ENCODE measurements around the gene NEFH. TPM values are rescaled to one million over a fixed set of nuclear protein-coding genes. Genes with fewer than 3 reads are reported as not detected.

The NEFH gene
- polyA plus RNA-seq, 1 of the 3 experiments (the other 2 are of a cell fraction): 3.5 TPM

GRCh38 chr22:29473001-29473400 lies 7.0 kb upstream of the NEFH start:
- ChIA-PET CTCF (no interaction called here), POLR2A (no interaction called here)
- Histone ChIP-seq H3K4me3 (ENCODE audit: low read depth in 2 of 2, low read length in 1 of 2) (no peak overlapping the region), H3K9me3 (no peaks in the 10 kb centered on the region), H3K9me2 (no peaks in the 10 kb centered on the region), H3K27me3 (ENCODE audit: insufficient read depth) (no peaks in the 10 kb centered on the region), H2AFZ (ENCODE audit: low read depth) (no peak overlapping the region), H3K79me2 (ENCODE audit: insufficient read depth) (no peaks in the 10 kb centered on the region), H3K4me1 (ENCODE audit: control insufficient read depth in 1 of 2, insufficient read depth in 2 of 2, low read depth in 1 of 2, low read length in 1 of 2) (peaks cover 0 to 6% of the 10 kb centered on the region in 2 experiments; a peak in 1 of 4 replicates), H3K4me2 (no peak overlapping the region), H3F3A (replicated peaks; ENCODE audit: insufficient read depth) (no peaks in the 10 kb centered on the region), H3K9ac (no peak overlapping the region), H3K27ac (ENCODE audit: low read depth in 2 of 2, low read length in 1 of 2) (no peak overlapping the region), H4K20me1 (ENCODE audit: insufficient read depth) (0 out of 2 replicates have a peak, but pooled peaks cover 2% of the 10 kb centered on the region), H3K36me3 (replicated peaks in 1 of 2; ENCODE audit: control insufficient read depth in 1 of 2, insufficient read depth in 2 of 2, low read length in 1 of 2) (no peaks in the 10 kb centered on the region)
- DNase-seq: no peak
- TF ChIP-seq SIN3A (IDR thresholded peaks at IDR 0.05; ENCODE audit: borderline replicate concordance, low read depth, low read length): no peak
- TF ChIP-seq RFX5 (IDR thresholded peaks at IDR 0.05; ENCODE audit: low read length): no peak
- no peak for TF ChIP-seq RXRA (IDR thresholded peaks at IDR 0.05; ENCODE audit: borderline replicate concordance, low read depth)
- WGBS (ENCODE audit: low lambda C conversion rate): 61% methylated on average over 5 of the region's 5 CpGs

- H3K4me1 ChIP-seq (ENCODE audit: control insufficient read depth in 1 of 2, insufficient read depth in 2 of 2, low read depth in 1 of 2, low read length in 1 of 2): peaks cover 0 to 26% of the 10 kb centered on the region in 2 experiments; a peak in 1 of 4 replicates
- no peak overlapping the region for H3K4me2 ChIP-seq
- H3K36me3 ChIP-seq (replicated peaks in 1 of 2; ENCODE audit: control insufficient read depth in 1 of 2, insufficient read depth in 2 of 2, low read length in 1 of 2): no peaks in the 10 kb centered on the region
- no peak overlapping the region for H3K9ac ChIP-seq
- H3F3A ChIP-seq (replicated peaks; ENCODE audit: insufficient read depth): no peaks in the 10 kb centered on the region
- TF ChIP-seq PBX3 (IDR thresholded peaks at IDR 0.05) (no peak), RCOR1 (IDR thresholded peaks at IDR 0.05; ENCODE audit: low read length) (no peak), POLR2AphosphoS5 (IDR thresholded peaks at IDR 0.05; ENCODE audit: low read depth, low read length) (no peak), SIN3A (IDR thresholded peaks at IDR 0.05; ENCODE audit: borderline replicate concordance, low read depth, low read length) (no peak), MEF2A (IDR thresholded peaks at IDR 0.05; ENCODE audit: borderline replicate concordance, low read depth) (no peak), EZH2phosphoT487 (IDR thresholded peaks at IDR 0.05; ENCODE audit: borderline replicate concordance, low read depth) (no peak), RFX5 (IDR thresholded peaks at IDR 0.05; ENCODE audit: low read length) (no peak), GABPA (IDR thresholded peaks at IDR 0.05; ENCODE audit: low read depth) (no peak), NFIC (IDR thresholded peaks at IDR 0.05; ENCODE audit: borderline replicate concordance) (no peak), MXI1 (IDR thresholded peaks at IDR 0.05; ENCODE audit: low read depth, low read length) (no peak)
- TF ChIP-seq, protein P1, sequence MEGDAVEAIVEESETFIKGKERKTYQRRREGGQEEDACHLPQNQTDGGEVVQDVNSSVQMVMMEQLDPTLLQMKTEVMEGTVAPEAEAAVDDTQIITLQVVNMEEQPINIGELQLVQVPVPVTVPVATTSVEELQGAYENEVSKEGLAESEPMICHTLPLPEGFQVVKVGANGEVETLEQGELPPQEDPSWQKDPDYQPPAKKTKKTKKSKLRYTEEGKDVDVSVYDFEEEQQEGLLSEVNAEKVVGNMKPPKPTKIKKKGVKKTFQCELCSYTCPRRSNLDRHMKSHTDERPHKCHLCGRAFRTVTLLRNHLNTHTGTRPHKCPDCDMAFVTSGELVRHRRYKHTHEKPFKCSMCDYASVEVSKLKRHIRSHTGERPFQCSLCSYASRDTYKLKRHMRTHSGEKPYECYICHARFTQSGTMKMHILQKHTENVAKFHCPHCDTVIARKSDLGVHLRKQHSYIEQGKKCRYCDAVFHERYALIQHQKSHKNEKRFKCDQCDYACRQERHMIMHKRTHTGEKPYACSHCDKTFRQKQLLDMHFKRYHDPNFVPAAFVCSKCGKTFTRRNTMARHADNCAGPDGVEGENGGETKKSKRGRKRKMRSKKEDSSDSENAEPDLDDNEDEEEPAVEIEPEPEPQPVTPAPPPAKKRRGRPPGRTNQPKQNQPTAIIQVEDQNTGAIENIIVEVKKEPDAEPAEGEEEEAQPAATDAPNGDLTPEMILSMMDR (IDR thresholded peaks at IDR 0.05): no peak
- TF ChIP-seq, protein P2, sequence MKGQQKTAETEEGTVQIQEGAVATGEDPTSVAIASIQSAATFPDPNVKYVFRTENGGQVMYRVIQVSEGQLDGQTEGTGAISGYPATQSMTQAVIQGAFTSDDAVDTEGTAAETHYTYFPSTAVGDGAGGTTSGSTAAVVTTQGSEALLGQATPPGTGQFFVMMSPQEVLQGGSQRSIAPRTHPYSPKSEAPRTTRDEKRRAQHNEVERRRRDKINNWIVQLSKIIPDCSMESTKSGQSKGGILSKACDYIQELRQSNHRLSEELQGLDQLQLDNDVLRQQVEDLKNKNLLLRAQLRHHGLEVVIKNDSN (IDR thresholded peaks at IDR 0.05; ENCODE audit: borderline replicate concordance, low read depth): no peak
- TF ChIP-seq, protein P3, sequence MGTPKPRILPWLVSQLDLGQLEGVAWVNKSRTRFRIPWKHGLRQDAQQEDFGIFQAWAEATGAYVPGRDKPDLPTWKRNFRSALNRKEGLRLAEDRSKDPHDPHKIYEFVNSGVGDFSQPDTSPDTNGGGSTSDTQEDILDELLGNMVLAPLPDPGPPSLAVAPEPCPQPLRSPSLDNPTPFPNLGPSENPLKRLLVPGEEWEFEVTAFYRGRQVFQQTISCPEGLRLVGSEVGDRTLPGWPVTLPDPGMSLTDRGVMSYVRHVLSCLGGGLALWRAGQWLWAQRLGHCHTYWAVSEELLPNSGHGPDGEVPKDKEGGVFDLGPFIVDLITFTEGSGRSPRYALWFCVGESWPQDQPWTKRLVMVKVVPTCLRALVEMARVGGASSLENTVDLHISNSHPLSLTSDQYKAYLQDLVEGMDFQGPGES (IDR thresholded peaks at IDR 0.05; ENCODE audit: low read depth, low read length): no peak
- H3K27me3 ChIP-seq (ENCODE audit: insufficient read depth): peaks cover 9% of the 10 kb centered on the region; the same call in 1 of the 2 replicates
- 0 out of 2 replicates have a peak, but pooled peaks cover 5% of the 10 kb centered on the region for H4K20me1 ChIP-seq (ENCODE audit: insufficient read depth)
- DNase-seq: no peak
- no peak overlapping the region for H3K4me3 ChIP-seq (ENCODE audit: low read depth in 2 of 2, low read length in 1 of 2)
- H3K9me3 ChIP-seq: no peaks in the 10 kb centered on the region
- ChIA-PET CTCF (no interaction called here), POLR2A (no interaction called here)
- no peak overlapping the region for H3K27ac ChIP-seq (ENCODE audit: low read depth in 2 of 2, low read length in 1 of 2)
- no peak overlapping the region for H2AFZ ChIP-seq (ENCODE audit: low read depth)
- H3K79me2 ChIP-seq (ENCODE audit: insufficient read depth): no peaks in the 10 kb centered on the region
- 80% methylated on average over 8 of the region's 8 CpGs for WGBS (ENCODE audit: low lambda C conversion rate)
- H3K9me2 ChIP-seq: no peaks in the 10 kb centered on the region
Measured at GRCh38 chr22:29475550-29475949, 4.5 kb upstream of the NEFH start.
